HT-29 (cell line): ENCODE results near the gene DSTYK. TPM values are rescaled to one million over a fixed set of nuclear protein-coding genes. Genes with fewer than 3 reads are reported as not detected.
"Not testable (repeated sequence)": the region's sequence is repeated elsewhere in the genome, so short reads cannot be mapped to it uniquely, and the experiment has no call there.

ENCODE experiments used
- DNase-seq: peaks from one replicate; pipeline ENCODE4 v3.0.0-alpha.2; 2015; ENCODE audit warnings: low spot score
- total RNA-seq: library from RNA; depleted of rRNA; stranded (reverse); fragments of >200 nt; shearing (Covaris generic); gene quantifications from 2 replicates; pipeline ENCODE4 v1.2.3, GENCODE V29; 2014

The DSTYK gene
- total RNA-seq, 1 experiment from 2014 or later, result 1.7 TPM

DNA sequence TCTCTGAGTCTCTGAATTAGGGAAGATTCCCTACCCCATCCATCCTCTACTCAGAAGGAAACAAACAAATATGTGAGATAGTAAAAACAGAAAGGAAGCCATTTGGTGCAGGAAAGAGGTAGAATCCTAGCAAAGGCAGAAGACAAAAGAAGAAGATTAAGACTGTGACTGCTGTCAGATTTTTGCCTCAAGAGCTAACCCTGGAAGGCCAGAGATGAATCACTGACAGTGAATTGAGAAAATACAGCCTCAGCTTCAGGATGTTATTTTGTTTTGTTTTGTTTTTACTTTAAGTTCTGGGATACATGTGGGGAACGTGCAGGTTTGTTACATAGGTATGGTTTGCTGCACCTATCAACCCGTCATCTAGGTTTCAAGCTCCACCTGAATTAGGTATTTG is 31.7 kb downstream of the DSTYK start:
- no peak for DNase-seq

DNA sequence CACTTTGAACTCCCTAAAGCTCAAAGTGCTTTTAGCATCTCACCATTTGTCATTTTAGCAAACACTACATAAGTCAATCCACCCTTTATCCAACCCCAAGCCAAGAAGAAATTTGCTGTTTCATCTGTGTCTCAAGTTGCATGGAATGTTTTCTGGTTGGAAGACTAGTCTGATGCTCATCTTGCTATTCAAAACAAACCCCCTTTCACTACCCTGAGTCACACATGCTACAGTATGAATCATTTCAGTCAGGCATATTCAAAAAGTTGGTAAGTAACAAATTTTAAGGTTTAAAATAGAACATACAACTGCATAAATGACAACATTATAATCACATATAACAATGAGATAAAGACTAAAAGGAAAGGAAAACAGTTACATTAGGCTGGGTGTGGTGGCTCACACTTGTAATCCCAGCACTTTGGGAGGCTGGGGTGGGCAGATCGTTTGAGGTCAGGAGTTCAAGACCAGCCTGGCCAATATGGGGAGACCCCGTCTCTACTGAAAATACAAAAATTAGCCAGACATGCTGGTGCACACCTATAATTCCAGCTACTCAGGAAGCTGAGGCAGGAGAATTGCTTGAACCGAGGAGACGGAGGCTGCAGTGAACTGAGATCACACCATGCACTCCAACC is 38.7 kb downstream of the DSTYK start:
- no peak for DNase-seq

DNA sequence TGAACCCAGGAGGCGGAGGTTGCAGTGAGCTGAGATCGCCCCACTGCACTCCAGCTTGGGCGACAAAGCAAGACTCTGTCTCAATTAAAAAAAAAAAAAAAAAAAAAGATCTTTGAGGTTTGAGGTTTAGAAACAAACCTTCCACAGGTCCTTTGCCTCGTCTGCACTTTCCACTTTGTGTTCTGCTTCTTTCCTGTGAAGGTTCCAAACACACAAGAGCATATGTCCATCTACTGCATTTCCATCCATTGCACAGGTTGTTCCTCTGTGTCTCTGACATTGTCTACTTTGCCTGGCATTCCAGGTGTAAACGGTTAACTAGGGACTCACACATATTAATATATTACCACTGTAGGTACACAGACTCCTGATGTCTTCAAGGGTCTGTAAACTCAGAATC is 40.1 kb downstream of the DSTYK start:
- DNase-seq, result no peak

DNA sequence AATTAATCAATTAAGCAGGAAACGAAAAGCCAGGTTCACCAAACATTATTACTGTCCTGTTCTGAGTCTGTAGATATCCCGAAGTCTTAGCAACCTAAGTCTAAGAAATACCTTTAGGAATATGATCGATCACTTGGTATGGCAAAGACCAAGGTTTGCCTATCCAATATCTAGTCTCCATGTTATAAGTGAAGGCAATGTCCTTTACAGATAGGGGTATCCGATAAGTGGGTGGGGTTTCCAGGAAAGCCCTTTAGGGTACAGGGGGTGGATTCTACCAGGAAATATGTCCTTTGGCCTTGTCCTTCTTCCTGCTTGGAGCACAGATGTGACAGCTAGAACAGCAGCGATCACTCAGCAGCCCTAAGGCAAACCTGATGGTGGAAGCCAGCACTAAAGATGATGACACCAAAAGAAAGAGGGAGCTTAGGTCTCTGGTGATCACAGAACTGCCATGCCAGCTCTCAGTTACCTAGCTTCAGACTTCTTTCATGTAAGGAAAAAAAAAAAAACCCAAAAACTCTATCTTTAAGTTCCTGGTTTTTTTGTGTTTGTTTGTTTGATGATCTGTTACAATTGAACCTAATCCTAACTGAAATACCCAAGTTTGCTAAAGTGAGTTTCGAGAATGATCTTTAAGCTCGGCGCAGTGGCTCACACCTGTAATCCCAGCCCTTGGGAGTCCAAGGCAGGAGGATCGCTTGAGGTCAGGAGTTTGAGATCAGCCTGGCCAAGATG is 40.8 kb downstream of the DSTYK start:
- DNase-seq, result no peak

DNA sequence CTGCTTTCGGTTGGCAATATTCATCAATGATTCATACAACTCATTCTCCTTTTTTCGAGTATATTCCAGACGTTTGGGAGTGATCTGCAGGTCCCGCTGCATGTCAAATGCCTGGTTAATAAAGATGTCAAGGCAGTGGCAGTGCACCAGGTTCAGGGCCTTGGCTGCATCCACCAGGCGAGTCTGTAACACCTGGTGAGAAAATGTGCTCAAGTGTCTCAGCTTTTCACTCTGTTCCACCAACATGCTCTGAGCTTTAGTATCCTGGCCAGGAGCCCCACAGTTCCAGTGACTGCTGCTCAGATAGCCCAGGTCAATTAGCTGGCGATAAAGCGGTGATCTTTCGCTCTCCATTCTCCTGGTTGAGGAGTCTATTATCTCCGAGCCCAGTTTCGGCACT is 42.3 kb downstream of the DSTYK start:
- no peak for DNase-seq

DNA sequence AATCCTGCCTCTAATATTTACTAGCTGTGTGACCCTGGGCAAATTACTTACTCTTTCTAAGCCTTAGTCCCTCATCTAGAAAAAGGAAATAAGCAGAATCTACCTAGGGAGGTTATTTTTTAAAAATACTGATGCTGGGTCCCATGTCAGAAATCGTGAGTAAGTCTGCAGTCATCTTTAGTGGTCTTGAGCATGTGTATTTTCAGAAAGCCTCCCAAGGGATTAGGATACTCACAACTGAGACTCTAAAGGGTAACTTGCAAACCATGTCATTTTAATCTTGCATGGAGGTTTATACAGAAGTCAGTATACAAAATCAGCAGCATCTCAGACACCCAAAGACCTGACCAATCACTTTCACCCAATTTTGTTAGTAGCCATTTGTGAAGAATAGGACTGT is 43.2 kb downstream of the DSTYK start:
- no peak for DNase-seq

DNA sequence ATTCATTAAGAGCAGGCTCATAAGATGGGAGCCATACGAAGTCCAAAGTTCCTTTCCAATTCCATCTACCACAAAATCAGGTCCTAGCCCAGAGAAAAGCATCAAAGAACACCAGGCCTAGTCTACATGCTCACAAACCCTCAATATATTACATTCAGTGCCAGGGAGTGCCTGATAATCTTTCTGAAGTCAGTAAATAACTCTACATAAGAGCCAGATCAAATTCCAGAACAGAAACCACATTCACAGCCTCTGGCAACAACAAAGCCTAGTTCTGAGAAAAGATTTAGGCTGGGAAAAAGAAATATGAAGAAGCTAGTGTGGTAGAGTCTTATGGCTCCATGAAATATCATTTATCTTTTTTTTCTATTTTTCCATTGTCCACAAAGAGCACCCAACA is 49.2 kb downstream of the DSTYK start:
- DNase-seq, result no peak

DNA sequence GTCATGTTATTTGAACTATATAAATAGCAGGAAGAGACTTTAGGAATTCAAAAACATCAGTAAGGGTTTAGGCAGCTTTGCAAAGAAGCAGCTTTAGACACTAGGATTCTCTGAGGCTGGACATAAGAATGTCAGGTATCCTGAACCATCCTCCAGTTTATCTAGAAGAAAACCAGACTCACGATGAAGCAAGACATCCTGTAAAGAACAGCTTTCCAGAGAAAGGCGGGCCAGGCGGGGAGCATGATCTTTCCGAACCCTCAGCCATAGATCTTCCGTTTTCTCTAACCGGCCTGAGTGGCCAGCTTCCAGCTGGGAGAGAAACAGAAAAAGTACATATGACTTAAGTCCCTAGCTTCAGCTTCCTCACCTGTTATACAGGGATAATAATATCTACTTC is 50.4 kb downstream of the DSTYK start:
- no peak for DNase-seq

DNA sequence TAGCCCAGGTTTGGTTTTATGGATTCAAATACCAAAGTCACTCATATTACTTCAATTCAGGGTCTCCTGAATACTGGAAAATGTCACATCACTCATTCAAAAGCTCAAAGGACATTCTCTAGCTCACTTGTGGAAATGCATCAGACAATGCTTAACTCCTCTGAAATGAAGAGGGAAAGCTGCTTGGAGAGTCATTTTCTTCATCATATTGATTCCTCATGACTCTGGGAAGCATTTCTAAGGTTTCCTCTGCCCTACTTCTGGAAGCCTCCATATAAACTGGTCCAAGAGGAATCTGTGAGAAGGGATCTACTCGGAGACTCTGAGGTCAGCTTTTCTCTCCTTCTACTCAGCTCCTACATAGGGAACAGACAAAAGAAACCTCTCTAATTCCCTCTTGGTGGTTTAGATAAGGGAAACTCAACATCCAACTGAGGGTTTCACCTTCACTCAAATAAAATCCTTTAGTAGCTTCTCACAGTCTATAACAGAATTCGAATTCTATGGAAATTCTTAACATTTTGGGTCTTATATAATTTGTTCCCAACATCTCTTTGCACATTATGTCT is 53.4 kb downstream of the DSTYK start:
- no peak for DNase-seq

DNA sequence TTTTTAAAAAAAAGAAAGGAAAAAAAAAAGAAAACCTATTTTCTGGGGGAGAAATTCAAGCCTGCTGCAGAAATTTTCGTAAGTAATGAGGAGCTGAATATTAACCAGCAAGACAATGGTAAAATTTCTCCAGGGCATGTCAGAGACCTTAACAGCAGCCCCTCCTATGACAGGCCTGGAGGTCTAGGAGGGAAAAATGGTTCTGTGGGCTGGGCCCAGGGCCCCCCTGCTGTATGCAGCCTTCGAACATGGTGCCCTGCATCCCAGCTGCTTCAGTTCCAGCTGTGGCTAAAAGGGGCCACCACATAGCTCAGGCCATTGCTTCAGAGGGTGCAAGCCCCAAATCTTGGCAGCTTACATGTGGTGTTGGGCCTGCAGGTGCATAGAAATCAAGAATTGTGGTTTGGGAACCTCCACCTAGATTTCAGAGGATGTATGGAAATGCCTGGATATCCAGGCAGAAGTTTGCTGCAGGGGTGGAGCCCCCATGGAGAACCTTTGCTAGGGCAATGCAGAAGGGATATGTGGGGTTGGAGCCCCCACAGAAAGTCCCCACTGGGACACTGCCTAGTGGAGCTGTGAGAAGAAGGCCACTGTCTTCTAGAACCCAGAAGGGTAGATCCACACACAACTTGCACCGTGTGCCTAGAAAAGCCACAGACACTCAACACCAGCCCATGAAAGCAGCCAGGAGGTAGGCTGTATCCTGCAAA is 55.7 kb downstream of the DSTYK start:
- DNase-seq, result not testable (repeated sequence)

DNA sequence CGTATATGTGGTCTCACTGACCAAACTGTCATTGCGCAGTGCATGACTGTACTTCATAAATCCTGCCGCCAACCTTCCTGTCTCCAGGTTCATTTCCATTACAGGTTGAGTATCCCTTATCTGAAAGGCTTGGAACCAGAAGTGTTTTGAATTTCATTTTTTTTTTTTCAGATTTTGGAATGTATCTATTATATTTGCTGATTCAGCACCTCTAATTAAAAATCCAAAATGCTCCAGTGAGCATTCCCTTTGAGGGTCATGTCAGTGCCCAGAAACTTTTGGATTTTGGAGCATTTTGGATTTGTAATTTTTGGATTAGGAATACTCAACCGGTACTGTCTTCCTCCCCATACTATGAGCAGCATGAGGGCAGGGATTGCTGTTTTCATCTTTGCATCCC is 59.0 kb downstream of the DSTYK start:
- DNase-seq, result no peak

DNA sequence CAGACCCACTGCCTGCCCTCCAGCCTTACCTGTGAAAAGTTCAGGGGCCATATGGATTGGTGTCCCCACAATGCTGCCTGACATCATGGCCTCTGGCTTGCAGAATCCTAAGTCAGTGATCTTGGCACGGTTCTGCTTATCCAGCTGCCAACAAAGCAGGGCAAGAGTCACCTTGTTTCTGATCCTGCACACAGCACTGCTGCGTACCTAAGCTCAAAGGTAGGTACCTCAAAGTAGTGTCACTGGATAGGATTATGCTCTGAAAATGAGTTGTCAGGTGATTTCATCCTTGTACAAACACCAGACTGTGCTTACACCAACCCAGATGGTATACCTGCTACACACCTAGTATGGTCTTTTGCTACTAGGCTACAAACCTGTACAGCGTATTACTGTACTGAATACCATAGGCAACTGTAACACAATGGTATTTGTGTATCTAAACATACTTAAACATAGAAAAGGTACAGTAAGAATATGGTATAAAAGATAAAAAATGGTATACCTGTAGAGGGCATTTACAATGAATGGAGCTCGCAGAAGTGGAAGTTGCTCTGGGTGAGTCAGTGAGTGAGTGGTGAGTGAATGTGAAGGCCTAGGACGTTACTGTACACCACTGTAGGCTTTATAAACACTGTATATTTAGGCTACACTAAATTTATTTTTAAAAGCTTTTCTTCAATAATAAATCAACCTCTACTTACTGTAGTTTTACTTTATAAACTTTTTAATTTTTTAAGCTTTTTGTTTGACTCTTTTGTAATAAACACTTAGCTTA is 60.7 kb downstream of the DSTYK start:
- DNase-seq, result no peak

DNA sequence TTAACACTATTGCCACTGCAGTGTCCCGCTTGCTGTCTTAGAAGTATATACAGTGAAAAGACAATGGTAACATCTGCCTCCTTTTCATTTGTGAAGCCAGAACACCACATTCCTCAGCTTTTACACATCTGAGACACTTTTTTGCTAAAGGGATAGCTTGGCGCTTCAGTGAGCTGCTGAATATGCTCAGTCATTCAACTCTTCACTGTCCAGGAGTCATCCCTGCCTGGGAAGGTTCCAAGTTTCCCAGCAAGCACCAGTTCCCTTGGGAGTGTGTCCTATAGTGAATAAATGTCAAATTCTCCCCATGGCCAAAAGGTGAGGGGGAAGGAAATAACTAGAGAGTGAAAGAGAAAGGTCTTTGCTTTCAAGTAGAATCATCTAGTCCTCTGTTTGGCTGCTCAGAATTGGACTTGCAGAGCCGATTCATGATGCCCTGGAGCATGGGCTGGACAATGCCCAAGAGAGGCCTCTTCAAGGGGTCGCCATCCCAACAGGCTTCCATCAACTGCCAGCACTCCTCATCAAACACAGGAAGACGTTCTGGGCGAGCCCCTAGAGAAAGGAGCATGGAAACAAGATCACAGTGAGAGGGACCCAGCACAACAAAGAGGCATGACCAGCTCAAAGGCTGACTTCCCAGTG is 64.2 kb downstream of the DSTYK start:
- no peak for DNase-seq

DNA sequence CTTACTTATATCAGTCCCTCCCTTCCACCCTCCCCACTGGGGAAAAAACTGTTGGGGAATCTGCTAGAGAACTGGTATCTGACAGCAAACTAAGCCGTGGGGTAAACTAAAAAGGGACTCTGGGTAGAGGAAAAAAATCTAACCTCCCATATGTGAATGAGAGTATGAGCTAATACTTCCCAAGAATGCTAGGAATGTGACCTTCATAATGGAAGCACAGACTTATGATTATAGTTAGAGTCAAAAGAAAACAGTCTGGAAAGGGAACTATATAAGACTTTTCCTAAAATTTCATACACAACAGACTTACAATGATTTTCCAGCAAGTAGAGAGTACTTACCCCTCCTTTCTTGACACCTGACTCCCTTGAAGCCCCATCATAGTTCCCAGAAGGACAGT is 66.8 kb downstream of the DSTYK start:
- DNase-seq, result no peak

DNA sequence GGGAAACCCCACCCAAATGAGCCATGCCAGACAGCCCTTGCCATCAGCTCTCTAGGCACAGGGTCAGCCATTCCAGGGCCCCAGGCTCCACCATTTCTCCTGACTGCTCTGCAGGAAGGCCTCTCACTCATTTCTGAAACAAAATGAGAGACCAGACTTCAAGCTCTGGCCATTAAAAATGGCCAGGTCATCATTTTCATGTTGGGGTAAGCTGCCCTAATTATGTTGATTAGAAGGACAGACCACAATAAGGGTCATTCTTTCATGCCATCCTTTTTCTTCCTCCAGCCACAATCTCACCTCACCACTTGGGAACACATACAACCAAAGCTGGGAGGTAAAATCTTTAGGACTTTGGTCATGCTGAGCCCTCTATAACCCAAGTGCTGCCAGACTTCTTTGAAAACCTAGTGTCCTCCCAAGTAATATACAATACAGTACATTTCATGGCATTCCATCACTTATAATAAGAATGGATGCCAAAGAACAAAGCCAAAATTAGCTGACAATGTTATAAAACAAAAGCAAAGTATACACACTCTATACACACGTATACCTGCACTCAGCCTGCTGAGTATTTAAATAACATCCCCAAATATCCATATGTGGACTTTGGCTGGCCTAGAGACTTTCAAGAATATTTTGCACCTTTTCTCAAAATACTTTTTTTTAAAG is 67.3 kb downstream of the DSTYK start:
- no peak for DNase-seq

DNA sequence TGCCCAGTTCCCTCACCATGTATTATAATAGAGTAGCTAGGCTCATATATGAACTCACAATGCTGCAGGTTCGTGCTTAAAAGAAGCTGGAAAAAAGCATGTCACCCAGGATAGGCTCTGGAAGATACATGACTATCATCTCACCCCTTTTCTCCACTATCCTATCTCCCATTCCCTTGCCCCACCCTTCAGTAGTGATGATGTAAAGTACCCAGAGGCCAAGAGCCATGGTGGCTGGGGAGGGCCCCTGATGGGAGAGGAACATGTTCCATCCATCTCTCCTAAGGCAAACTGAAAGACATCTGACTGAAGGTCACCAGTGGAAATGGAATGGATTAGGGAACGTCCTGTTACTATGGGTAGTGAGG is 69.4 kb downstream of the DSTYK start:
- no peak for DNase-seq

DNA sequence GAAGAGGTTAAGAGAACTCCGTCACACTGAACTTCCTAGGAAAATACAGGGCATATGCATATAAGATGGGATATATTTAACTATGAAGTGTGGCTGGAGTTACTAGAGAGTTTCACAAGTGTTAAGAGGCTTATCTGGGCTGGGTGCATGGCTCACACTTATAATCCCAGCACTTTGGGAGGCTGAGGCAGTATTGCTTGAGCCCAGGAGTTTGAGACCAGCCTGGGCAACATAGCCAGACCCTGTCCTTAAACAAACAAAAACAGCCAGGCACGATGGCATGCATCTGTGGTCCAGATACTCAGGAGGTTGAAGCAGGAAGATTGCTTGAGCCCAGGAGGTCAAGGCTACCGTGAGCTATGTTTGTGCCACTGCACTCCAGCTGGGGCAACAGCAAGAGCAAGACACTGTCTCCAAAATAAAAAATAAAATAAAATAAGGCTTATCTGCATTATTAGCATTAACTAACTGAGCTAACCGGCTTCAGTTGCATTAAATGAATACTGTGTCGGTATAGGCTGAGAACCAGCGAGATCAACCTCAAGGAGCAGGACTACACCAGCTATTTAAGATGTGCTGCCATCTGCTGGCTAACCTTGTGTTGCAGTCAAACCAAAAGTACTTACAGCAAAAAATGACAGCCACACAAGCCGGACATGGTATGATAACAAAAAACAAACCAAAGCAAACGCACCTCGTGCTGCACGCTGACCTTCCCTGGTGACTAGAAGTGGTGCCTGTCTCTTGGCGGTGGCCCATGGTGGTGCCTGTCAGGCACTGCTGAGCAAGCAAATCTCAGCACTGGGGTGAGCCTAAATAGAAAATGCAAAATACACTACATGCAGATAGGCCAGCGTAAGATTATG is 70.0 kb downstream of the DSTYK start:
- DNase-seq, result peak; percentile 89

DNA sequence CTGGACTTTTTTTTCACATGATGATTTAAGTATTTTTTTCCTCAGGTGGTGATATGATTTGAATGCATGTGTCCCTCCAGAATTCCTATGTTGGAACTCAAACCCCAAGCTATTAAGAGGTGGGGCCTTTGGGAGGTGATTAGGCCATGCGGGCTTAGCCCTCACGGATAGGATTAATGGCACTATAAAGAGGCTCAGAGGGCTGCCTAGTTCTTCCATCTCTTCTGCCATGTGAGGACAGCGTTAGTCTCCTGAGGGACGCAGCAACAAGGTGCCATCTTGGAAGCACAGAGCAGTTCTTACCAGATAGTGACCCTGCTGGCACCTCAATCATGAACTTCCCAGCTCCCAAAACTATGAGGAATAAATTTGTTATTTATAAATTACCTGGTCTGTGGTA is 71.4 kb downstream of the DSTYK start:
- DNase-seq, result no peak

DNA sequence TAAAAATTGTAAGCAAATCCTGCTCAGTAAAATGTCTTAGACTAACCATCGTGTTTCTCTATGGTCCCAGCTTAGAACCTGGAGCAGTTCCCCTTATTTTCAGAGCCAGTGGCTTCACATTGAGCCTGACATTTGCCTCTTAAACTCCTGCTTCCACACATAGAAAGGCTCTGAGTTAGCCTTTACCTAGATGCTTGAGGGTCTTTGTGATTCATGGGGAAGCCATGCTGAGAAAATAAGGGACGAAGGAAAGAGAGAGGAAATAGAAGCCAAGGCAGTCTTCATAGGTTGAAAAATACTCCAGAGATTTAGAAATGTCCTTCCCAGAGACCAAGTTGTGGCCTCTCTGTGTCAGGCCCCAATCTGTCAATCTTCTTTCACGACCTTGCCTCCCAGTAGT is 73.6 kb downstream of the DSTYK start:
- no peak for DNase-seq

DNA sequence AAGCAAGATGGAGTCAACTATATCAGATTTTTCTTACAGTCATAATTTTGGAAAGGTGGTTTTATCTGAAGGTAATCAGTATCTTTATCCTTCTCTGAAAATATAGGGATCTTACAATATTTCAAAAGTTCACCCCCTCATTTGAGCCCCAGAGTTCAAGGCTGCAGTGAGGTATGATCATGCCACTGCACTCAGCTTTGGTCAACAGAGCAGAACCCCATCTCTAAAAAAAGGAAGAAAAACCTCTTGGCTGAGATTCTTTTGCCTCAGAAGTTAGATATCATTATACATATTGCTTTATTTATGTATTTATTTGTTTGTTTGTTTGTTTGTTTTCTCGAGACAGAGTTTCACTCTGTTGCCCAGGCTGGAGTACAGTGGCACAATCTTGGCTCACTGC is 78.2 kb downstream of the DSTYK start:
- DNase-seq, result no peak
